Lower lobe of right lung (tissue), 2 donors: ENCODE data around the gene BBX. TPM values are rescaled to one million over a fixed set of nuclear protein-coding genes. Genes with fewer than 3 reads are reported as not detected.

Experiments used
- ATAC-seq, 2 donors: fragments of 200-7000 bp; cut with Tn5 transposase; one replicate each; pipeline ENCODE4 v1.9.1; 2020 to 2022; ENCODE audit warnings: mild to moderate bottlenecking in 2 of 2, moderate library complexity in 2 of 2
- DNase-seq: peaks from one replicate; pipeline ENCODE4 v3.0.0-alpha.2; 2020
- H3K27ac ChIP-seq: fragments of 200-600 bp; one replicate; pipeline ENCODE4 v1.8.0; 2022
- H3K27me3 ChIP-seq: fragments of 200-600 bp; one replicate; pipeline ENCODE4 v1.8.0; 2022; ENCODE audit warnings: low read depth
- H3K36me3 ChIP-seq: fragments of 200-600 bp; one replicate; pipeline ENCODE4 v1.8.0; 2022; ENCODE audit warnings: mild to moderate bottlenecking
- H3K4me1 ChIP-seq: fragments of 200-600 bp; one replicate; pipeline ENCODE4 v1.8.0; 2022
- H3K4me3 ChIP-seq: fragments of 200-600 bp; one replicate; pipeline ENCODE4 v1.8.0; 2022; ENCODE audit warnings: mild to moderate bottlenecking
- H3K9me3 ChIP-seq: fragments of 200-600 bp; one replicate; pipeline ENCODE4 v1.8.0; 2022
- CTCF ChIP-seq: fragments of 200-600 bp; IDR thresholded peaks from one replicate; pipeline ENCODE4 v1.8.0; 2022; ENCODE audit warnings: antibody characterized with exemption, mild to moderate bottlenecking
- intact Hi-C: fragments of 100-400 bp; cut with DNase I; formaldehyde crosslinking; loops from one replicate; pipeline ENCODE4 v1.11.0; 2022
- total RNA-seq: library from RNA; stranded (reverse); fragmentation: NEBNext Ultra II Directional; extraction: Animal tissue kit (Norgen Biotek cat#: 25700); gene quantifications from one replicate; pipeline ENCODE4 v1.2.1, GENCODE V29; 2021
- donor health status: DM: no; HTN: yes; CAD: no; lungs with severe emphysema.

Gene BBX
- total RNA-seq, 1 donor from 2014 or later: 58.3 TPM

- Histone ChIP-seq H3K4me1 (no peaks in the 10 kb centered on the region), H3K9me3 (no peaks in the 10 kb centered on the region), H3K27me3 (no peaks in the 10 kb centered on the region), H3K4me3 (no peak overlapping the region), H3K36me3 (no peaks in the 10 kb centered on the region), H3K27ac (no peak overlapping the region)
- TF ChIP-seq CTCF: no peak
- intact Hi-C loops: no loop called here
- DNase-seq (no peak), ATAC-seq (no peak)
Measured at GRCh38 chr3:107516475-107516874, 6.3 kb upstream of the BBX start.

GRCh38 chr3:107520535-107520934, 2.2 kb upstream of the BBX start:
- DNase-seq (no peak), ATAC-seq (no peak)
- intact Hi-C loops: no loop called here
- H3K9me3 ChIP-seq: no peaks in the 10 kb centered on the region
- TF ChIP-seq CTCF: no peak
- H3K27me3 ChIP-seq: no peaks in the 10 kb centered on the region
- no peak overlapping the region for H3K27ac ChIP-seq
- H3K4me3 ChIP-seq: no peak overlapping the region
- no peaks in the 10 kb centered on the region for H3K36me3 ChIP-seq
- H3K4me1 ChIP-seq: peaks cover 5% of the 10 kb centered on the region

GRCh38 chr3:107521469-107522059, 1.2 kb upstream of the BBX start:
- peaks cover 14% of the 10 kb centered on the region for H3K4me1 ChIP-seq
- no peak overlapping the region for H3K4me3 ChIP-seq
- TF ChIP-seq CTCF: no peak
- no peaks in the 10 kb centered on the region for H3K9me3 ChIP-seq
- no peak for DNase-seq
- ATAC-seq: no peak
- H3K27ac ChIP-seq: no peak overlapping the region
- intact Hi-C loops: no loop called here
- no peaks in the 10 kb centered on the region for H3K36me3 ChIP-seq
- H3K27me3 ChIP-seq: no peaks in the 10 kb centered on the region

GRCh38 chr3:107523289-107523538, 452 bp downstream of the BBX start:
- Histone ChIP-seq H3K4me1 (peaks cover 17% of the 10 kb centered on the region), H3K4me3 (peak overlapping the region; percentile 91), H3K27me3 (no peaks in the 10 kb centered on the region), H3K27ac (peak overlapping the region; percentile 92), H3K9me3 (no peaks in the 10 kb centered on the region), H3K36me3 (no peaks in the 10 kb centered on the region)
- DNase-seq (peak; percentile 79), ATAC-seq (peak; percentile 80)
- TF ChIP-seq CTCF: no peak
- intact Hi-C loops: no loop called here

- ATAC-seq (peak; percentile 65 to 68), DNase-seq (no peak)
- H3K27me3 ChIP-seq: no peaks in the 10 kb centered on the region
- H3K27ac ChIP-seq: peak overlapping the region; percentile 92
- no peak for TF ChIP-seq CTCF
- no peaks in the 10 kb centered on the region for H3K36me3 ChIP-seq
- H3K4me3 ChIP-seq: peak overlapping the region; percentile 91
- H3K9me3 ChIP-seq: no peaks in the 10 kb centered on the region
- intact Hi-C loops: no loop called here
- peaks cover 17% of the 10 kb centered on the region for H3K4me1 ChIP-seq
Measured at GRCh38 chr3:107523539-107524325, 970 bp downstream of the BBX start.
